Heart left ventricle (tissue), 16 donors: ENCODE measurements around the gene HEMK1. TPM values are rescaled to one million over a fixed set of nuclear protein-coding genes. Genes with fewer than 3 reads are reported as not detected.

ENCODE experiments used
- ATAC-seq, 4 donors: fragments of 200-7000 bp; cut with Tn5 transposase; one replicate each; pipeline ENCODE4 v1.9.1; 2020 to 2022; ENCODE audit warnings: moderate library complexity in 4 of 4, mild to moderate bottlenecking in 3 of 4, moderate number of reproducible peaks in 1 of 4
- DNase-seq, 5 donors: peaks; one replicate each; pipeline ENCODE4 v3.0.0-alpha.2; 2020
- H3K27ac ChIP-seq, 12 donors: fragments of 200-600 bp; sonication (generic) in 4 of 12; one replicate each; pipeline versions ENCODE4 v1.5.0 to v1.8.0; 2016 to 2022; ENCODE audit warnings: mild to moderate bottlenecking in 2 of 12
- H3K27me3 ChIP-seq, 9 donors: fragments of 200-600 bp; sonication (generic) in 2 of 9; one replicate each; pipeline versions ENCODE4 v1.5.1 to v1.8.0; 2016 to 2022; ENCODE audit warnings: mild to moderate bottlenecking in 3 of 9
- H3K36me3 ChIP-seq, 9 donors: fragments of 200-600 bp; sonication (generic) in 2 of 9; one replicate each; pipeline versions ENCODE4 v1.5.0 to v1.8.0; 2018 to 2022; ENCODE audit warnings: mild to moderate bottlenecking in 2 of 9
- H3K4me1 ChIP-seq, 12 donors: fragments of 200-600 bp; sonication (generic) in 4 of 12; one replicate each; pipeline versions ENCODE4 v1.5.0 to v1.8.0; 2016 to 2022; ENCODE audit warnings: mild to moderate bottlenecking in 3 of 12
- H3K4me3 ChIP-seq, 12 donors: fragments of 200-600 bp; sonication (generic) in 4 of 12; one replicate each; pipeline versions ENCODE4 v1.5.0 to v1.8.0; 2017 to 2022; ENCODE audit warnings: mild to moderate bottlenecking in 9 of 12, moderate library complexity in 4 of 12
- H3K9me3 ChIP-seq, 12 donors: fragments of 200-600 bp; sonication (generic) in 4 of 12; one replicate each; pipeline versions ENCODE4 v1.5.0 to v1.8.0; 2016 to 2022; ENCODE audit warnings: mild to moderate bottlenecking in 1 of 12
- POLR2A ChIP-seq, 2 donors: fragments of 450-650 bp; IDR thresholded peaks; one replicate each; pipeline ENCODE4 v1.6.1; 2017; ENCODE audit warnings: antibody characterized with exemption in 2 of 2, mild to moderate bottlenecking in 2 of 2, moderate library complexity in 2 of 2
- WGBS, 4 donors: extraction: QIAGEN DNeasy Blood & Tissue Kit in 2 of 4; methylation state at CpG; one replicate each; pipeline versions ENCODE4 v1.1.5 to v1.1.7; 2013 to 2018; 5-methylcytosine and 5-hydroxymethylcytosine counted together
- intact Hi-C, 10 donors: fragments of 100-400 bp; cut with DNase I; formaldehyde crosslinking; loops; one replicate each; pipeline versions ENCODE4 v1.11.1 to v1.14.2; 2022
- polyA plus RNA-seq, 2 donors: library from polyadenylated mRNA; stranded (reverse); fragments of 200-250 nt; gene quantifications; one replicate each; pipeline ENCODE4 v1.2.3, GENCODE V29; 2013
- total RNA-seq, 9 donors: library from RNA; depleted of rRNA in 2 of 9; stranded (reverse); fragments of >200 nt in 2 of 9; fragmentation: NEBNext Ultra II Directional in 3 of 9; extraction: Animal tissue kit (Norgen Biotek cat#: 25700) in 3 of 9; gene quantifications; one replicate each; pipeline versions ENCODE4 v1.1.0 to v1.2.4, GENCODE V29; 2016 to 2023
- TF ChIP-seq, protein P1 (sequence below), 12 donors: fragments of 200-600 bp; sonication (generic) in 4 of 12; IDR thresholded peaks; one replicate each; pipeline versions ENCODE4 v1.5.0 to v1.8.0; 2018 to 2022; ENCODE audit warnings: antibody characterized with exemption in 12 of 12, mild to moderate bottlenecking in 5 of 12
- donor health status: ischemic (EF 13 %, LVEDD 7.1; RV severe dilation, severe dysfunction).
- donor health status: healthy with polysubstance abuse.
- donor health status: DM: no; HTN: yes; CAD: no.
- donor health status: DM: no; HTN: no; CAD: no.
- donor health status: ischemic (EF 25% LVEDD 6.9; RV normal size, moderate dysfunction).
- donor health status: ischemic (EF 25% LVEDD 5.7; RV mildly dilated, moderate dysfunction).
- donor health status: healthy.
- donor health status: DM: yes; HTN: yes; CAD: no.
- donor health status: ischemic (EF 35%, LVEDD 5.7; RV mildly dilated, moderate dysfunction).
- donor health status: nonischemic (EF 11% LVEDD 7.7; RV severe dilation, severe dysfunction).
- donor health status: DM: yes; HTN: yes; CAD: no.
- donor health status: PGD.
- donor health status: ischemic (EF 29% LVEDD 5.4; RV normal size, mild dysfunction).
- donor health status: nonischemic (EF 23%, LVEDD 6.1; RV moderate dilation, normal function).

HEMK1 gene
- total and polyA plus RNA-seq, 11 donors, result 7.8 to 19.7 (median 13.8) TPM

DNA sequence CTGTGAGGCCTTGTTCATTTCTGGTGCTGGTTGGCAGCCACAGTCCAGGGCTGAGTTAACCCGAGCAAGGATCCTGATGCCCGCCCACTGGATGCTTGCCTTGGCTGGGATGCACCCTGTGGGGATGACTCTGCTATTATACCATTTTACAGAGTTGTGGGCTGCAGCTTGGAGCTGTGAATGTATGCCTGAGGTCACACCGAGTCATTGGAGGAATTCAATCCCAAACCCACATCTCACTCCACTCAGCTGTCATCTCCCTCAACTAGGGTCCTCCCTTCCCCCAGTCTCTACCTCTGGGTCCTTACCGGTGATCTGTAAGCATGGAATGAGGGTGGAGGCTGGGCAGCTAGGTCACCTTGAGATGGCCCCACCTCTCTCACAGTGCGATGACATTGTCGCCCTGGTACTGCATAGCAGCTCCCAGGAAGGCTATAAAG, 69.8 kb downstream of the HEMK1 start:
- DNase-seq, result no peak
- H3K27me3 ChIP-seq, result no peaks in the 10 kb centered on the region
- WGBS, 4 donors, result 46 to 64% (median 53%) methylated on average over 6 of the region's 6 CpGs
- peak; percentile 32 to 47 (median 40) for ATAC-seq
- no peaks in the 10 kb centered on the region for H3K9me3 ChIP-seq
- H3K4me3 ChIP-seq, result no peak overlapping the region
- H3K27ac ChIP-seq, result peak overlapping the region in 11 of 12 donors; percentile 28 to 77 (median 65)
- TF ChIP-seq, protein P1, sequence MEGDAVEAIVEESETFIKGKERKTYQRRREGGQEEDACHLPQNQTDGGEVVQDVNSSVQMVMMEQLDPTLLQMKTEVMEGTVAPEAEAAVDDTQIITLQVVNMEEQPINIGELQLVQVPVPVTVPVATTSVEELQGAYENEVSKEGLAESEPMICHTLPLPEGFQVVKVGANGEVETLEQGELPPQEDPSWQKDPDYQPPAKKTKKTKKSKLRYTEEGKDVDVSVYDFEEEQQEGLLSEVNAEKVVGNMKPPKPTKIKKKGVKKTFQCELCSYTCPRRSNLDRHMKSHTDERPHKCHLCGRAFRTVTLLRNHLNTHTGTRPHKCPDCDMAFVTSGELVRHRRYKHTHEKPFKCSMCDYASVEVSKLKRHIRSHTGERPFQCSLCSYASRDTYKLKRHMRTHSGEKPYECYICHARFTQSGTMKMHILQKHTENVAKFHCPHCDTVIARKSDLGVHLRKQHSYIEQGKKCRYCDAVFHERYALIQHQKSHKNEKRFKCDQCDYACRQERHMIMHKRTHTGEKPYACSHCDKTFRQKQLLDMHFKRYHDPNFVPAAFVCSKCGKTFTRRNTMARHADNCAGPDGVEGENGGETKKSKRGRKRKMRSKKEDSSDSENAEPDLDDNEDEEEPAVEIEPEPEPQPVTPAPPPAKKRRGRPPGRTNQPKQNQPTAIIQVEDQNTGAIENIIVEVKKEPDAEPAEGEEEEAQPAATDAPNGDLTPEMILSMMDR (IDR thresholded peaks at IDR 0.05), result no peak
- TF ChIP-seq POLR2A (IDR thresholded peaks at IDR 0.05), result no peak
- H3K36me3 ChIP-seq, result peaks cover 0 to 49% (median 33%) of the 10 kb centered on the region in 9 donors
- intact Hi-C loops, result loop anchor here in 1 of 10 donors (5.0 kb wide), 1 partner anchor 48 kb away; no protein-coding TSS in a partner anchor
- H3K4me1 ChIP-seq, result peaks cover 0 to 72% (median 38%) of the 10 kb centered on the region in 12 donors

DNA sequence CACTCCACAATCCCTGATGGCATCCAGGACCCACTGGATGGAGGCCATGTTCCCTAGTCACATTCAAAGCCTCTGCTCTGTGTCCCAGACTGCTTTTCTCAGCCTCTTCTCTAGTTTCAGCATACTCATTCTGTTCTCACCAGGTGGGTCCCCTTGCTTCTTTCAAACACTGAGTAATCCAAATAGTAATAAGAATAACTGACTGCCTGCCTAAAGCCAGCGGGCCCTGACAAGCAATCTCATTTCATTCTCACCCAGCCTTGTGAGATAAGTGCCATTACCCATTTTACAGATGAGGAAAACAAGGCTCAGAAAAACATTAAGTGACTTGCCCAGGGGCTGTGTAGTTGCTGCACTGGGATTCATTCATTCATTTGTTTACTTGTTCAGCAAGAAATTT, 73.1 kb downstream of the HEMK1 start:
- Histone ChIP-seq H3K9me3 (no peaks in the 10 kb centered on the region), H3K27me3 (no peaks in the 10 kb centered on the region), H3K36me3 (peaks cover 0 to 82% (median 51%) of the 10 kb centered on the region in 9 donors), H3K4me3 (no peak overlapping the region), H3K27ac (peak overlapping the region in 3 of 12 donors; percentile 86 to 97 (median 87)), H3K4me1 (peaks cover 0 to 83% (median 35%) of the 10 kb centered on the region in 12 donors)
- no peak for DNase-seq
- TF ChIP-seq, protein P1 (IDR thresholded peaks at IDR 0.05), result no peak
- no peak for TF ChIP-seq POLR2A (IDR thresholded peaks at IDR 0.05)
- ATAC-seq, result no peak
- 88 to 100% (median 93%) methylated on average over 1 of the region's 1 CpG for WGBS, 4 donors
- intact Hi-C loops, result no loop called here

DNA sequence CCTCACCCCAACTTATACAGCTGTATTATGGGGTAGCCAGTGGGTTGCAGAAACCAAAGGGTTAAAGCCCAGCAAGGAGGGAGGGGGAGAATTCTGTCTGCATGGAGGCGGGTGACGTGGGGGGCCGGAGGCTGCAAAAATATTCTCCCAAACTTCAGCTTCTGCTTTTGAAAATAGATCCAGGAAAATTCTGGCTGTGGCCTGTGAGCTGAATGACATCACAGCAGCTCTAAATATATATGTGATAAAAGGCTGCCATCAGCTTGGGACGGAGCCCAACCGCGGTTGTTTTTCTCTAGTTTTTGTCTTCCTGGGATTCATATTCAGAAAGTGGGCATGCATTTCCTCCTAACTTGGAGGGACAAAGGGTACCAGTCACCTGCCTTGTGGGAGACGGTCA, 75.2 kb downstream of the HEMK1 start:
- WGBS, 4 donors, result 21 to 31% (median 28%) methylated on average over 7 of the region's 7 CpGs
- peaks cover 0 to 84% (median 36%) of the 10 kb centered on the region in 12 donors for H3K4me1 ChIP-seq
- peak overlapping the region; percentile 55 to 97 (median 85) for H3K27ac ChIP-seq
- peak in 2 of 5 donors; percentile 47 to 50 for DNase-seq
- intact Hi-C loops, result loop anchor here in 1 of 10 donors (2.0 kb wide), 1 partner anchor 24 kb away; no protein-coding TSS in a partner anchor
- H3K36me3 ChIP-seq, result peaks cover 0 to 100% (median 51%) of the 10 kb centered on the region in 9 donors
- no peak overlapping the region for H3K4me3 ChIP-seq
- peak in 2 of 4 donors; percentile 11 to 18 for ATAC-seq
- no peaks in the 10 kb centered on the region for H3K9me3 ChIP-seq
- no peaks in the 10 kb centered on the region for H3K27me3 ChIP-seq
- no peak for TF ChIP-seq POLR2A (IDR thresholded peaks at IDR 0.05)
- TF ChIP-seq, protein P1 (IDR thresholded peaks at IDR 0.05), result no peak

DNA sequence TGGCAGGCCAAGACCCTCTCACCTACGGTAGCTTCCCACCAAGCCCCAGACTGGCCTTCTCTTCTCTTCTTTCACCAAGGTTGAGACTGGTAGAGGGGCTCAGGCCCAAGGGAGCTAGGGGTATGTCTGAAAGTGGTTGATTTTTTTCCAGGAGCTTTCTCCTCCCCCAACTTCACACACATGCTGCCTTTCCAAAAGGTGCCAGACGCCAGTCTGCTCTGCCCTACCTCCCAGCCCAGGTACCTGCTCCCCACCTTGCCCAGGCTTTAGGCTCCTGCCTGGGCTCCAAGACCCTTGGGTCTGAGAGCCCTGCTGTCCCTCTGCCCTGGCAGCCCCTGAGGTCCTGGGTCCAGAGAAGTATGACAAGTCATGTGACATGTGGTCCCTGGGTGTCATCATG, 76.1 kb downstream of the HEMK1 start:
- ATAC-seq (no peak), DNase-seq (no peak)
- Histone ChIP-seq H3K4me3 (no peak overlapping the region), H3K9me3 (no peaks in the 10 kb centered on the region), H3K36me3 (peaks cover 0 to 100% (median 50%) of the 10 kb centered on the region in 9 donors), H3K27ac (peak overlapping the region; percentile 55 to 97 (median 85)), H3K27me3 (no peaks in the 10 kb centered on the region), H3K4me1 (peaks cover 0 to 84% (median 38%) of the 10 kb centered on the region in 12 donors)
- WGBS, 4 donors, result 44 to 71% (median 58%) methylated on average over 2 of the region's 2 CpGs
- intact Hi-C loops, result loop anchor here in 1 of 10 donors (2.0 kb wide), 1 partner anchor 25 kb away; no protein-coding TSS in a partner anchor
- no peak for TF ChIP-seq POLR2A (IDR thresholded peaks at IDR 0.05)
- TF ChIP-seq, protein P1 (IDR thresholded peaks at IDR 0.05), result no peak

Other genes starting within 250 kb of the HEMK1 start
- 100 to 1,000 TPM in 2 of 9 donors, 10 to 100 TPM in 7; 24.0 to 234 (median 48.5) TPM for gene HYAL2, start 246.8 kb upstream of the HEMK1 start, total RNA-seq
- 100 to 1,000 TPM in 1 of 2 donors, 10 to 100 TPM in 1; 52.2 to 119 TPM for gene HYAL2, start 246.8 kb upstream of the HEMK1 start, polyA plus RNA-seq
- gene TUSC2, start 241.3 kb upstream of the HEMK1 start, total RNA-seq, result 10 to 100 TPM; 24.5 to 34.9 (median 29.0) TPM
- gene TUSC2, start 241.3 kb upstream of the HEMK1 start, polyA plus RNA-seq, result 10 to 100 TPM; 27.6 to 68.1 TPM
- 10 to 100 TPM in 7 of 9 donors, 1 to 10 TPM in 2; 7.9 to 25.5 (median 11.4) TPM for gene RASSF1, start 228.7 kb upstream of the HEMK1 start, total RNA-seq
- 10 to 100 TPM; 14.2 to 58.6 TPM for gene RASSF1, start 228.7 kb upstream of the HEMK1 start, polyA plus RNA-seq
- 1 to 10 TPM in 2 of 9 donors, under 1 TPM in 2, not detected in 5; 0.49 to 1.4 (median 1.0) TPM for gene ZMYND10, start 223.8 kb upstream of the HEMK1 start, total RNA-seq
- gene ZMYND10, start 223.8 kb upstream of the HEMK1 start, polyA plus RNA-seq, result under 1 TPM; 0.15 to 0.29 TPM
- 10 to 100 TPM; 12.0 to 18.4 (median 15.3) TPM for gene NPRL2, start 218.7 kb upstream of the HEMK1 start, total RNA-seq
- 10 to 100 TPM; 14.4 to 19.0 TPM for gene NPRL2, start 218.7 kb upstream of the HEMK1 start, polyA plus RNA-seq
- gene CYB561D2, start 218.7 kb upstream of the HEMK1 start, total RNA-seq, result 10 to 100 TPM in 2 of 9 donors, 1 to 10 TPM in 7; 4.9 to 16.5 (median 7.8) TPM
- 10 to 100 TPM in 1 of 2 donors, 1 to 10 TPM in 1; 6.7 to 18.6 TPM for gene CYB561D2, start 218.7 kb upstream of the HEMK1 start, polyA plus RNA-seq
- 10 to 100 TPM; 20.5 to 56.4 (median 28.9) TPM for gene TMEM115, start 210.0 kb upstream of the HEMK1 start, total RNA-seq
- 10 to 100 TPM; 21.6 to 57.3 TPM for gene TMEM115, start 210.0 kb upstream of the HEMK1 start, polyA plus RNA-seq
- gene CACNA2D2, start 65.9 kb upstream of the HEMK1 start, total RNA-seq, result 1 to 10 TPM in 8 of 9 donors, under 1 TPM in 1; 0.95 to 3.6 (median 2.7) TPM
- gene CACNA2D2, start 65.9 kb upstream of the HEMK1 start, polyA plus RNA-seq, result 1 to 10 TPM in 1 of 2 donors, under 1 TPM in 1; 0.49 to 1.5 TPM
- 10 to 100 TPM; 25.4 to 56.8 (median 40.0) TPM for gene C3orf18, start 1.8 kb upstream of the HEMK1 start, total RNA-seq
- gene C3orf18, start 1.8 kb upstream of the HEMK1 start, polyA plus RNA-seq, result 10 to 100 TPM; 28.7 to 28.9 TPM
- gene CISH, start 42.3 kb downstream of the HEMK1 start, total RNA-seq, result 10 to 100 TPM; 10.1 to 57.0 (median 20.3) TPM
- 10 to 100 TPM in 1 of 2 donors, 1 to 10 TPM in 1; 6.9 to 30.1 TPM for gene CISH, start 42.3 kb downstream of the HEMK1 start, polyA plus RNA-seq
- gene MAPKAPK3, start 47.6 kb downstream of the HEMK1 start, total RNA-seq, result 100 to 1,000 TPM; 239 to 398 (median 316) TPM
- gene MAPKAPK3, start 47.6 kb downstream of the HEMK1 start, polyA plus RNA-seq, result 100 to 1,000 TPM; 226 to 247 TPM
- 1 to 10 TPM; 2.9 to 6.7 (median 4.8) TPM for gene DOCK3, start 105.4 kb downstream of the HEMK1 start, total RNA-seq
- gene DOCK3, start 105.4 kb downstream of the HEMK1 start, polyA plus RNA-seq, result 1 to 10 TPM; 2.0 to 2.1 TPM